GM23338 (cell line): ENCODE data around the gene SDE2. TPM values are rescaled to one million over a fixed set of nuclear protein-coding genes. Genes with fewer than 3 reads are reported as not detected.

Experiments used
- ATAC-seq: fragments of 200-7000 bp; cut with Tn5 transposase; 3 replicates; pipeline ENCODE4 v1.9.1; 2020
- DNase-seq: peaks from one replicate; pipeline ENCODE4 v3.0.0-alpha.2; 2015; ENCODE audit warnings: low spot score
- H2AFZ ChIP-seq: fragments of 200-600 bp; sonication (generic); 2 replicates; pipeline ENCODE4 v1.8.0; 2016; ENCODE audit warnings: antibody characterized with exemption, mild to moderate bottlenecking, moderate library complexity
- H3F3A ChIP-seq: fragments of 200-600 bp; sonication (generic); replicated peaks from 2 replicates; pipeline ENCODE4 v1.8.0; 2017; ENCODE audit warnings: antibody characterized with exemption, mixed run types, low read depth
- H3K27ac ChIP-seq: fragments of 200-600 bp; sonication (generic); 2 replicates; pipeline ENCODE4 v1.6.1; 2016; ENCODE audit warnings: low read depth
- H3K27me3 ChIP-seq: fragments of 200-600 bp; sonication (generic); 2 replicates; pipeline ENCODE4 v1.8.0; 2016; ENCODE audit warnings: mild to moderate bottlenecking, mixed run types, moderate library complexity; ENCODE audit not compliant: insufficient read depth
- H3K36me3 ChIP-seq: fragments of 200-600 bp; sonication (generic); 2 replicates; pipeline ENCODE4 v1.8.0; 2016; ENCODE audit warnings: mild to moderate bottlenecking; ENCODE audit not compliant: insufficient read depth
- H3K4me1 ChIP-seq: fragments of 200-600 bp; sonication (generic); 2 replicates; pipeline ENCODE4 v1.8.0; 2016; ENCODE audit warnings: mild to moderate bottlenecking, moderate library complexity; ENCODE audit not compliant: insufficient read depth
- H3K4me2 ChIP-seq: fragments of 200-600 bp; sonication (generic); 2 replicates; pipeline ENCODE4 v1.7.1; 2017; ENCODE audit warnings: mixed run types
- H3K4me3 ChIP-seq: fragments of 200-600 bp; sonication (generic); 2 replicates; pipeline ENCODE4 v1.6.1; 2016; ENCODE audit warnings: mixed run types
- H3K79me2 ChIP-seq: fragments of 200-600 bp; sonication (generic); replicated peaks from 2 replicates; pipeline ENCODE4 v1.8.0; 2017; ENCODE audit warnings: mild to moderate bottlenecking; ENCODE audit not compliant: insufficient read depth
- H3K9me2 ChIP-seq: fragments of 200-600 bp; sonication (generic); 2 replicates; pipeline ENCODE4 v1.8.0; 2017; ENCODE audit not compliant: insufficient read depth
- H4K20me1 ChIP-seq: fragments of 200-600 bp; sonication (generic); replicated peaks from 2 replicates; pipeline ENCODE4 v1.8.0; 2017; ENCODE audit warnings: mild to moderate bottlenecking; ENCODE audit not compliant: insufficient read depth
- H3K27ac Mint-ChIP-seq: 2 replicates; pipeline ENCODE4 v1.8.0; 2020; ENCODE audit warnings: inconsistent platforms, mild to moderate bottlenecking, moderate library complexity, mixed read lengths
- H3K27me3 Mint-ChIP-seq: 3 replicates; pipeline ENCODE4 v1.8.0; 2022; ENCODE audit warnings: low read depth, mild to moderate bottlenecking, moderate library complexity, mixed read lengths, inconsistent platforms; ENCODE audit not compliant: insufficient read depth, poor library complexity
- H3K36me3 Mint-ChIP-seq: 3 replicates; pipeline ENCODE4 v1.8.0; 2021; ENCODE audit warnings: low read depth, mild to moderate bottlenecking, inconsistent platforms, moderate library complexity, mixed read lengths
- H3K4me1 Mint-ChIP-seq: 3 replicates; pipeline ENCODE4 v1.8.0; 2020; ENCODE audit warnings: mild to moderate bottlenecking, inconsistent platforms, mixed read lengths
- H3K4me3 Mint-ChIP-seq: 3 replicates; pipeline ENCODE4 v1.8.0; 2021; ENCODE audit warnings: moderate library complexity, mild to moderate bottlenecking, inconsistent platforms, mixed read lengths
- H3K9me3 Mint-ChIP-seq: 3 replicates; pipeline ENCODE4 v1.8.0; 2020; ENCODE audit warnings: moderate library complexity, mild to moderate bottlenecking, inconsistent platforms, mixed read lengths
- ETS1 ChIP-seq: IDR thresholded peaks from 2 replicates; pipeline ENCODE4 v1.6.1; 2016; ENCODE audit warnings: antibody characterized with exemption
- EZH2 ChIP-seq: fragments of 200-600 bp; sonication (generic); IDR thresholded peaks from one replicate; pipeline ENCODE4 v1.8.0; 2017; ENCODE audit warnings: antibody characterized with exemption, mild to moderate bottlenecking, low read depth; ENCODE audit not compliant: unreplicated experiment
- REST ChIP-seq: IDR thresholded peaks from one replicate; pipeline ENCODE4 v1.6.1; 2018; ENCODE audit warnings: antibody characterized with exemption; ENCODE audit not compliant: unreplicated experiment
- STAT1 ChIP-seq: IDR thresholded peaks from one replicate; pipeline ENCODE4 v1.6.1; 2016; ENCODE audit warnings: antibody characterized with exemption; ENCODE audit not compliant: unreplicated experiment
- ZNF114 ChIP-seq: fragments of 250-450 bp; sonication (Bioruptor Pico); IDR thresholded peaks from 2 replicates; pipeline ENCODE4 v1.5.0; 2020; ENCODE audit warnings: mild to moderate bottlenecking, moderate library complexity
- ZNF462 ChIP-seq: fragments of 250-450 bp; sonication (Bioruptor Pico); IDR thresholded peaks from 2 replicates; pipeline ENCODE4 v1.5.0; 2020; ENCODE audit warnings: mild to moderate bottlenecking, moderate library complexity
- polyA plus RNA-seq: library from polyadenylated mRNA; unstranded; fragments of >200 nt; fragmentation: Nextera tagmentation; extraction: Ambion mirVana; gene quantifications from 2 replicates; pipeline ENCODE4 v1.2.1, GENCODE V29; 2016
- total RNA-seq: library from RNA; depleted of rRNA; stranded (reverse); fragments of >200 nt; shearing (Covaris generic); gene quantifications from 2 replicates; pipeline ENCODE4 v1.2.3, GENCODE V29; 2014

SDE2 gene
- total and polyA plus RNA-seq, 2 experiments from 2014 or later = 10.6 to 26.9 TPM

GRCh38 chr1:226029093-226029496 is 30.0 kb upstream of the SDE2 start:
- Histone ChIP-seq H3K36me3 (no peaks in the 10 kb centered on the region), H3K27ac (no peak overlapping the region), H3K9me2 (no peaks in the 10 kb centered on the region), H3K4me1 (no peaks in the 10 kb centered on the region), H3K27me3 (no peaks in the 10 kb centered on the region), H3F3A (no peaks in the 10 kb centered on the region), H3K4me3 (no peak overlapping the region), H4K20me1 (no peaks in the 10 kb centered on the region), H3K4me2 (no peak overlapping the region), H2AFZ (no peak overlapping the region), H3K79me2 (no peaks in the 10 kb centered on the region)
- Mint-ChIP-seq H3K27me3 (peaks cover 4% of the 10 kb centered on the region), H3K4me1 (no peaks in the 10 kb centered on the region), H3K36me3 (no peaks in the 10 kb centered on the region), H3K27ac (no peak overlapping the region), H3K9me3 (no peaks in the 10 kb centered on the region), H3K4me3 (no peak overlapping the region)
- no peak for ATAC-seq
- TF ChIP-seq EZH2 (no peak), STAT1 (no peak), ZNF114 (no peak), REST (no peak), ETS1 (no peak), ZNF462 (CRISPR knock-in tag) (no peak)
- no peak for DNase-seq
